K562 (cell line): ENCODE results near the gene PRMT7. TPM values are rescaled to one million over a fixed set of nuclear protein-coding genes. Genes with fewer than 3 reads are reported as not detected.

ENCODE experiments used
- ATAC-seq: fragments of 200-7000 bp; cut with Tn5 transposase; 3 replicates; pipeline ENCODE4 v1.9.1; 2020; ENCODE audit warnings: moderate library complexity
- BruUV-seq: library from RNA; stranded (reverse); fragments of 400-500 nt; replicated peaks from 2 replicates; lab custom pipeline; 2021; lab: Mats Ljungman, UMichigan
- CTCF ChIA-PET: fragments of 300-600 bp; formaldehyde crosslinking; extraction: SDS; loops from one replicate; lab custom pipeline; 2021; ENCODE audit warnings: low intra/inter-chr PET ratio; lab: Yijun Ruan, JAX
- POLR2A ChIA-PET: fragments of 300-600, 350-650 bp; sonication (Branson Sonifier 250); formaldehyde crosslinking; extraction: SDS; loops from one replicate; lab custom pipeline; 2021; ENCODE audit warnings: antibody characterized with exemption, inconsistent platforms; lab: Yijun Ruan, JAX
- DNase-seq, 4 experiments: peaks; one replicate each; pipeline versions ENCODE4 v3.0.0 to v3.0.0-alpha.2; 2011 to 2018; ENCODE audit warnings: low spot score in 3 of 4, mixed read lengths in 3 of 4; ENCODE audit errors: extremely low read depth in 1 of 4
- FAIRE-seq: peaks from 2 replicates; lab custom pipeline; 2011; peaks lifted over from hg19 to GRCh38; lab: Jason Lieb, UNC
- H2AFZ ChIP-seq: 2 replicates; pipeline ENCODE4 v1.6.0; 2011; ENCODE audit warnings: low read depth, low read length, control low read depth, inconsistent platforms
- H3K27ac ChIP-seq: fragments of 200-600 bp; 3 replicates; pipeline ENCODE4 v1.8.0; 2011; ENCODE audit warnings: low read depth, mild to moderate bottlenecking, control low read depth, inconsistent platforms, low read length, moderate library complexity, mixed read lengths; ENCODE audit errors: extremely low read depth
- H3K27me3 ChIP-seq, 2 experiments: fragments of 300-600 bp in 1 of 2; 2 replicates in 1 of 2; 3 replicates in 1 of 2; pipeline versions ENCODE4 v1.6.0 to v1.8.0; 2011; ENCODE audit warnings: inconsistent platforms in 2 of 2, low read length in 2 of 2, mild to moderate bottlenecking in 1 of 2, mixed read lengths in 1 of 2, moderate library complexity in 1 of 2; ENCODE audit not compliant: control insufficient read depth in 2 of 2, insufficient read depth in 2 of 2
- H3K36me3 ChIP-seq: fragments of 300-600 bp; 3 replicates; pipeline ENCODE4 v1.8.0; 2011; ENCODE audit warnings: mild to moderate bottlenecking, low read length, inconsistent platforms; ENCODE audit not compliant: control insufficient read depth, insufficient read depth
- H3K4me1 ChIP-seq, 2 experiments: fragments of 200-600 bp in 1 of 2; replicated peaks in 1 of 2; 2 replicates in 1 of 2; 3 replicates in 1 of 2; pipeline versions ENCODE4 v1.5.1 to v1.8.0; 2011; ENCODE audit warnings: inconsistent platforms in 2 of 2, low read length in 2 of 2, mild to moderate bottlenecking in 1 of 2, mixed read lengths in 1 of 2, moderate library complexity in 1 of 2; ENCODE audit not compliant: control insufficient read depth in 2 of 2, insufficient read depth in 2 of 2
- H3K4me2 ChIP-seq: 2 replicates; pipeline ENCODE4 v1.6.1; 2011; ENCODE audit warnings: low read length, control low read depth, inconsistent platforms, mixed read lengths; ENCODE audit not compliant: insufficient read depth
- H3K4me3 ChIP-seq: fragments of 200-600 bp; sonication (generic), shearing (Covaris generic); 2 replicates; pipeline ENCODE4 v1.5.1; 2016; ENCODE audit warnings: control low read depth, inconsistent platforms
- H3K79me2 ChIP-seq: fragments of 200-600 bp; 3 replicates; pipeline ENCODE4 v1.8.0; 2011; ENCODE audit warnings: low read length, inconsistent platforms; ENCODE audit not compliant: control insufficient read depth, insufficient read depth
- H3K9ac ChIP-seq, 2 experiments: 2 replicates each; pipeline versions ENCODE4 v1.6.0 to v1.6.1; 2011; ENCODE audit warnings: low read depth in 2 of 2, low read length in 2 of 2, control low read depth in 1 of 2, inconsistent platforms in 1 of 2, mild to moderate bottlenecking in 1 of 2, mixed read lengths in 1 of 2; ENCODE audit not compliant: insufficient read depth in 1 of 2
- H3K9me1 ChIP-seq: one replicate; pipeline ENCODE4 v1.6.0; 2011; ENCODE audit warnings: inconsistent platforms, mild to moderate bottlenecking, low read length, moderate library complexity; ENCODE audit not compliant: control insufficient read depth, insufficient read depth
- H3K9me3 ChIP-seq: replicated peaks from 2 replicates; pipeline ENCODE4 v1.5.1; 2011; ENCODE audit warnings: low read depth, low read length, inconsistent platforms; ENCODE audit not compliant: control insufficient read depth, insufficient read depth
- H4K20me1 ChIP-seq: replicated peaks from 2 replicates; pipeline ENCODE4 v1.6.1; 2011; ENCODE audit warnings: low read length, inconsistent platforms, mixed read lengths; ENCODE audit not compliant: control insufficient read depth, insufficient read depth
- CEBPB ChIP-seq: fragments of 450-650 bp; IDR thresholded peaks from 2 replicates; pipeline ENCODE4 v1.6.1; 2016; ENCODE audit warnings: missing genetic modification characterization, missing compliant biosample characterization
- KAT2B ChIP-seq: IDR thresholded peaks from one replicate; pipeline ENCODE4 v1.6.1; 2012; ENCODE audit warnings: low read depth, mild to moderate bottlenecking, control low read depth, inconsistent platforms, low read length, moderate library complexity
- KDM2B ChIP-seq: fragments of 250-450 bp; sonication (Bioruptor Pico); IDR thresholded peaks from 2 replicates; pipeline ENCODE4 v1.8.0; 2021; ENCODE audit warnings: mild to moderate bottlenecking, moderate library complexity
- MYBL2 ChIP-seq, 2 experiments: fragments of 450-650 bp in 1 of 2; sonication (generic) in 1 of 2; formaldehyde crosslinking in 1 of 2; IDR thresholded peaks; 2 replicates each; pipeline versions ENCODE4 v1.6.1 to v1.8.1; 2017 to 2022; ENCODE audit warnings: borderline replicate concordance in 1 of 2, inconsistent platforms in 1 of 2, low read depth in 1 of 2, mild to moderate bottlenecking in 1 of 2, missing genetic modification reagents in 1 of 2, moderate library complexity in 1 of 2
- POLR2G ChIP-seq: fragments of 200-400 bp; formaldehyde crosslinking; IDR thresholded peaks from 2 replicates; pipeline ENCODE4 v1.6.1; 2017; ENCODE audit warnings: low read depth, mild to moderate bottlenecking, antibody characterized with exemption, low read length, moderate library complexity
- PTBP1 ChIP-seq: fragments of 200-400 bp; formaldehyde crosslinking; IDR thresholded peaks from 2 replicates; pipeline ENCODE4 v1.6.1; 2017; ENCODE audit warnings: low read depth, low read length
- RAD21 ChIP-seq, 2 experiments: fragments of 250-450 bp in 1 of 2; fragments of 450-650 bp in 1 of 2; sonication (Bioruptor Pico) in 1 of 2; formaldehyde crosslinking in 1 of 2; IDR thresholded peaks in 1 of 2; conservative IDR thresholded peaks in 1 of 2; 2 replicates each; pipeline versions ENCODE4 v1.4.0 to v1.8.0; 2020 to 2022; ENCODE audit warnings: mild to moderate bottlenecking in 2 of 2, moderate library complexity in 1 of 2
- RBM14 ChIP-seq: fragments of 200-400 bp; formaldehyde crosslinking; IDR thresholded peaks from 2 replicates; pipeline ENCODE4 v1.6.1; 2018; ENCODE audit warnings: low read depth, mild to moderate bottlenecking, low read length, moderate library complexity, borderline replicate concordance; ENCODE audit not compliant: insufficient read depth
- SLC30A9 ChIP-seq: fragments of 250-450 bp; sonication (Bioruptor Pico); IDR thresholded peaks from 2 replicates; pipeline ENCODE4 v1.8.0; 2022; ENCODE audit warnings: mild to moderate bottlenecking, moderate library complexity
- ZNF121 ChIP-seq: sonication (generic); formaldehyde crosslinking; conservative IDR thresholded peaks from 2 replicates; pipeline ENCODE4 v1.8.0; 2022; ENCODE audit warnings: missing genetic modification reagents
- ZSCAN32 ChIP-seq: fragments of 450-650 bp; formaldehyde crosslinking; IDR thresholded peaks from 2 replicates; pipeline ENCODE4 v1.4.0; 2020; ENCODE audit warnings: mild to moderate bottlenecking, moderate library complexity
- WGBS: fragments of 100-300 bp; shearing (Covaris generic); methylation state at CpG from one replicate; pipeline ENCODE4 v1.1.6; 2016; ENCODE audit warnings: low coverage, mixed read lengths; ENCODE audit not compliant: insufficient coverage; ENCODE audit errors: missing lambda C conversion rate; 5-methylcytosine and 5-hydroxymethylcytosine counted together
- in situ Hi-C: fragments of 300-500 bp; cut with MboI; formaldehyde crosslinking; loops from 4 replicates; pipeline ENCODE4 v1.15.0; 2018; ENCODE audit warnings: inconsistent platforms, mixed read lengths
- intact Hi-C: fragments of 100-400 bp; cut with micrococcal nuclease; formaldehyde crosslinking; loops from 2 replicates; pipeline ENCODE4 v1.14.2; 2022
- polyA plus RNA-seq, 8 experiments: library from polyadenylated mRNA; depleted of rRNA in 4 of 8; stranded (reverse) in 5 of 8; unstranded in 3 of 8; fragments of >200 nt; fragmentation: Nextera tagmentation in 2 of 8; fragmentation: Illumina TruSeq in 1 of 8; extraction: Ambion mirVana in 2 of 8; extraction: Trizol in 1 of 8; gene quantifications; 2 replicates each; pipeline versions ENCODE4 v1.2.1 to v1.2.3, GENCODE V29; 2011 to 2014; ENCODE audit warnings: inconsistent platforms in 1 of 8, missing spikeins in 1 of 8
- total RNA-seq, 7 experiments: library from RNA; depleted of rRNA in 6 of 7; stranded (reverse); fragments of >200 nt in 6 of 7; fragmentation: Illumina TruSeq in 2 of 7; extraction: Trizol in 2 of 7; gene quantifications; 2 replicates each; pipeline versions ENCODE4 v1.2.1 to v1.2.3, GENCODE V29; 2011 to 2021; ENCODE audit warnings: low replicate concordance in 1 of 7
- TF ChIP-seq, protein P1 (sequence below): sonication (generic); formaldehyde crosslinking; IDR thresholded peaks from 2 replicates; pipeline ENCODE4 v1.8.0; 2023; ENCODE audit warnings: mild to moderate bottlenecking, missing genetic modification reagents
- TF ChIP-seq, protein P2 (sequence below), 2 experiments: fragments of 450-650 bp; conservative IDR thresholded peaks; 2 replicates each; pipeline ENCODE4 v1.6.1; 2017; ENCODE audit warnings: mild to moderate bottlenecking in 2 of 2, moderate library complexity in 2 of 2
- TF ChIP-seq, protein P3 (sequence below): fragments of 450-650 bp; IDR thresholded peaks from 2 replicates; pipeline ENCODE4 v1.7.0; 2016; ENCODE audit warnings: borderline replicate concordance

PRMT7 gene
- total and polyA plus RNA-seq, 9 of the 15 experiments (the other 6 are each of a cell fraction or from before 2014, with no cell fraction given), result 6.4 to 88.8 (median 73.1) TPM

DNA sequence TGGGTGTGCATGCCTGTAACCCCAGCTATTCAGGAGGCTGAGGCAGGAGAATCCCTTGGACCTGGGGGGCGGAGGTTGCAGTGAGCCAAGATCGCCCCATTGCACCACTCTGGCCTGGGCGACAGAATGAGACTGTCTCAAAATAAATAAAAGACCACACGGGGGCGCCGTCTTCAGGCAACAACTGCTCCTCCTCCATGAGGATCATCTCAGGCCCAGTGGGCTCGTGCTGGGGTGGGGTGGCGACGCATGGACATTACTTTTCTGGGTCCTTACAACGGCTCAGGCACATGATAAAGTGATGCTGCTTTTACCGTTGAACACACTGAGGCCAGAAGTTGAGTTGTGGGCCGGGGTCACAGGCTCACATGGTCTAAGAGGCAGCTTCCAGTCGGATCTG is 56.2 kb downstream of the PRMT7 start:
- peaks cover 9 to 56% of the 10 kb centered on the region in 2 experiments; a peak in 3 of 5 replicates for H3K4me1 ChIP-seq
- H4K20me1 ChIP-seq, result peaks cover 11% of the 10 kb centered on the region
- H3K4me3 ChIP-seq, result no peak overlapping the region
- in situ Hi-C loops (no loop called here), intact Hi-C loops (no loop called here)
- no peaks in the 10 kb centered on the region for H3K36me3 ChIP-seq
- H3K9me3 ChIP-seq, result no peaks in the 10 kb centered on the region
- peak; percentile 52 for FAIRE-seq
- H3K9ac ChIP-seq, result no peak overlapping the region
- DNase-seq, result peak; percentile 68 to 77 (median 72)
- 15% methylated on average over 13 of the region's 13 CpGs for WGBS
- ChIA-PET CTCF (no interaction called here), POLR2A (no interaction called here)
- ATAC-seq, result peak; percentile 86
- no peaks in the 10 kb centered on the region for H3K79me2 ChIP-seq
- no peak overlapping the region for H3K27ac ChIP-seq
- no peaks in the 10 kb centered on the region for H3K9me1 ChIP-seq
- H2AFZ ChIP-seq, result peak overlapping the region; percentile 42; the same call in 1 of the 2 replicates
- peaks cover 22 to 43% of the 10 kb centered on the region in 2 experiments; a peak in 4 of 5 replicates for H3K27me3 ChIP-seq
- BruUV-seq, result no TSS peak
- no peak overlapping the region for H3K4me2 ChIP-seq
- no peak for TF ChIP-seq RBM14
- no peak for TF ChIP-seq POLR2G
- TF ChIP-seq, protein P1, sequence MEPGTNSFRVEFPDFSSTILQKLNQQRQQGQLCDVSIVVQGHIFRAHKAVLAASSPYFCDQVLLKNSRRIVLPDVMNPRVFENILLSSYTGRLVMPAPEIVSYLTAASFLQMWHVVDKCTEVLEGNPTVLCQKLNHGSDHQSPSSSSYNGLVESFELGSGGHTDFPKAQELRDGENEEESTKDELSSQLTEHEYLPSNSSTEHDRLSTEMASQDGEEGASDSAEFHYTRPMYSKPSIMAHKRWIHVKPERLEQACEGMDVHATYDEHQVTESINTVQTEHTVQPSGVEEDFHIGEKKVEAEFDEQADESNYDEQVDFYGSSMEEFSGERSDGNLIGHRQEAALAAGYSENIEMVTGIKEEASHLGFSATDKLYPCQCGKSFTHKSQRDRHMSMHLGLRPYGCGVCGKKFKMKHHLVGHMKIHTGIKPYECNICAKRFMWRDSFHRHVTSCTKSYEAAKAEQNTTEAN (CRISPR knock-in tag), result no peak
- no peak for TF ChIP-seq SLC30A9
- peak; percentile 17 to 56; a peak in 3 of 4 replicates for TF ChIP-seq RAD21 (CRISPR knock-in tag; conservative IDR thresholded peaks at IDR 0.05 in 1 of 2, IDR thresholded peaks at IDR 0.05 in 1 of 2)
- TF ChIP-seq PTBP1, result no peak
- TF ChIP-seq, protein P2, sequence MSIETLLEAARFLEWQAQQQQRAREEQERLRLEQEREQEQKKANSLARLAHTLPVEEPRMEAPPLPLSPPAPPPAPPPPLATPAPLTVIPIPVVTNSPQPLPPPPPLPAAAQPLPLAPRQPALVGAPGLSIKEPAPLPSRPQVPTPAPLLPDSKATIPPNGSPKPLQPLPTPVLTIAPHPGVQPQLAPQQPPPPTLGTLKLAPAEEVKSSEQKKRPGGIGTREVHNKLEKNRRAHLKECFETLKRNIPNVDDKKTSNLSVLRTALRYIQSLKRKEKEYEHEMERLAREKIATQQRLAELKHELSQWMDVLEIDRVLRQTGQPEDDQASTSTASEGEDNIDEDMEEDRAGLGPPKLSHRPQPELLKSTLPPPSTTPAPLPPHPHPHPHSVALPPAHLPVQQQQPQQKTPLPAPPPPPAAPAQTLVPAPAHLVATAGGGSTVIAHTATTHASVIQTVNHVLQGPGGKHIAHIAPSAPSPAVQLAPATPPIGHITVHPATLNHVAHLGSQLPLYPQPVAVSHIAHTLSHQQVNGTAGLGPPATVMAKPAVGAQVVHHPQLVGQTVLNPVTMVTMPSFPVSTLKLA (conservative IDR thresholded peaks at IDR 0.05), result no peak
- no peak for TF ChIP-seq ZNF121
- TF ChIP-seq MYBL2 (IDR thresholded peaks at IDR 0.05; ENCODE audit: low read depth), result no peak
- TF ChIP-seq MYBL2 (CRISPR knock-in tag; IDR thresholded peaks at IDR 0.05; ENCODE audit: borderline replicate concordance), result no peak
- TF ChIP-seq KDM2B (CRISPR knock-in tag), result no peak
- no peak for TF ChIP-seq KAT2B
- peak; percentile 42; the same call in 1 of the 2 replicates for TF ChIP-seq CEBPB (tag)
- TF ChIP-seq, protein P3, sequence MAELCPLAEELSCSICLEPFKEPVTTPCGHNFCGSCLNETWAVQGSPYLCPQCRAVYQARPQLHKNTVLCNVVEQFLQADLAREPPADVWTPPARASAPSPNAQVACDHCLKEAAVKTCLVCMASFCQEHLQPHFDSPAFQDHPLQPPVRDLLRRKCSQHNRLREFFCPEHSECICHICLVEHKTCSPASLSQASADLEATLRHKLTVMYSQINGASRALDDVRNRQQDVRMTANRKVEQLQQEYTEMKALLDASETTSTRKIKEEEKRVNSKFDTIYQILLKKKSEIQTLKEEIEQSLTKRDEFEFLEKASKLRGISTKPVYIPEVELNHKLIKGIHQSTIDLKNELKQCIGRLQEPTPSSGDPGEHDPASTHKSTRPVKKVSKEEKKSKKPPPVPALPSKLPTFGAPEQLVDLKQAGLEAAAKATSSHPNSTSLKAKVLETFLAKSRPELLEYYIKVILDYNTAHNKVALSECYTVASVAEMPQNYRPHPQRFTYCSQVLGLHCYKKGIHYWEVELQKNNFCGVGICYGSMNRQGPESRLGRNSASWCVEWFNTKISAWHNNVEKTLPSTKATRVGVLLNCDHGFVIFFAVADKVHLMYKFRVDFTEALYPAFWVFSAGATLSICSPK, result no peak
- TF ChIP-seq ZSCAN32 (CRISPR knock-in tag), result no peak
